HepG2 (cell line): ENCODE data around the gene SURF6. TPM values are rescaled to one million over a fixed set of nuclear protein-coding genes. Genes with fewer than 3 reads are reported as not detected.

Source experiments
- LCORL ChIP-seq, 2 experiments: fragments of 450-650 bp in 1 of 2; sonication (generic) in 1 of 2; formaldehyde crosslinking in 1 of 2; IDR thresholded peaks; 2 replicates each; pipeline versions ENCODE4 v1.5.0 to v1.6.1; 2017 to 2020; ENCODE audit warnings: antibody characterized with exemption in 1 of 2, missing genetic modification reagents in 1 of 2
- MAZ ChIP-seq, 2 experiments: sonication (generic) in 1 of 2; formaldehyde crosslinking in 1 of 2; IDR thresholded peaks; 2 replicates each; pipeline versions ENCODE4 v1.5.0 to v1.6.1; 2012 to 2020; ENCODE audit warnings: low read depth in 2 of 2, mild to moderate bottlenecking in 2 of 2, borderline replicate concordance in 1 of 2, improper control_type of control experiment in 1 of 2, low read length in 1 of 2, missing genetic modification reagents in 1 of 2, moderate library complexity in 1 of 2
- MED8 ChIP-seq: sonication (generic); formaldehyde crosslinking; IDR thresholded peaks from 2 replicates; pipeline ENCODE4 v1.8.1; 2023; ENCODE audit warnings: mild to moderate bottlenecking, missing genetic modification reagents; ENCODE audit not compliant: insufficient replicate concordance
- PATZ1 ChIP-seq: sonication (generic); formaldehyde crosslinking; IDR thresholded peaks from 2 replicates; pipeline ENCODE4 v1.4.0; 2020; ENCODE audit warnings: missing genetic modification reagents
- RARA ChIP-seq: IDR thresholded peaks from 2 replicates; pipeline ENCODE4 v1.6.1; 2016; ENCODE audit warnings: missing genetic modification reagents, missing compliant biosample characterization
- SALL2 ChIP-seq: sonication (generic); formaldehyde crosslinking; IDR thresholded peaks from 2 replicates; pipeline ENCODE4 v1.8.1; 2023; ENCODE audit warnings: mild to moderate bottlenecking, missing genetic modification reagents, inconsistent platforms
- SATB2 ChIP-seq: sonication (generic); formaldehyde crosslinking; IDR thresholded peaks from 2 replicates; pipeline ENCODE4 v1.5.0; 2020; ENCODE audit warnings: missing genetic modification reagents
- SP140L ChIP-seq: sonication (generic); formaldehyde crosslinking; IDR thresholded peaks from 2 replicates; pipeline ENCODE4 v1.4.0; 2020; ENCODE audit warnings: missing genetic modification reagents, borderline replicate concordance
- SRSF1 ChIP-seq: fragments of 200-400 bp; formaldehyde crosslinking; optimal IDR thresholded peaks from 2 replicates; pipeline ENCODE3; 2017; ENCODE audit warnings: mild to moderate bottlenecking, low read depth, low read length, moderate library complexity
- ZBTB1 ChIP-seq: sonication (generic); formaldehyde crosslinking; IDR thresholded peaks from 2 replicates; pipeline ENCODE4 v1.4.0; 2020; ENCODE audit warnings: missing genetic modification reagents, borderline replicate concordance
- ZBTB8A ChIP-seq: sonication (generic); formaldehyde crosslinking; IDR thresholded peaks from 2 replicates; pipeline ENCODE4 v1.4.0; 2020; ENCODE audit warnings: mild to moderate bottlenecking, low read depth, missing genetic modification reagents, borderline replicate concordance
- ZNF17 ChIP-seq: sonication (generic); formaldehyde crosslinking; IDR thresholded peaks from 2 replicates; pipeline ENCODE4 v1.5.0; 2020; ENCODE audit warnings: mild to moderate bottlenecking, missing genetic modification reagents
- ZNF205 ChIP-seq: IDR thresholded peaks from 2 replicates; pipeline ENCODE4 v1.6.1; 2018; ENCODE audit warnings: missing biosample characterization, missing genetic modification reagents
- ZNF274 ChIP-seq: sonication (generic); formaldehyde crosslinking; IDR thresholded peaks from 2 replicates; pipeline ENCODE4 v1.5.1; 2020; ENCODE audit warnings: mild to moderate bottlenecking, missing genetic modification reagents
- ZNF292 ChIP-seq: sonication (generic); formaldehyde crosslinking; IDR thresholded peaks from 2 replicates; pipeline ENCODE4 v1.8.1; 2022; ENCODE audit warnings: mild to moderate bottlenecking, low read depth, missing genetic modification reagents, borderline replicate concordance
- ZNF296 ChIP-seq: sonication (generic); formaldehyde crosslinking; conservative IDR thresholded peaks from 2 replicates; pipeline ENCODE4 v1.5.0; 2020; ENCODE audit warnings: mild to moderate bottlenecking, missing genetic modification reagents
- ZNF431 ChIP-seq: sonication (generic); formaldehyde crosslinking; IDR thresholded peaks from 2 replicates; pipeline ENCODE4 v1.9.0; 2022; ENCODE audit warnings: missing genetic modification reagents, low read depth, mild to moderate bottlenecking, borderline replicate concordance
- polyA plus RNA-seq, 8 experiments: library from polyadenylated mRNA; depleted of rRNA in 3 of 8; stranded (reverse) in 7 of 8; unstranded in 1 of 8; fragments of >200 nt; fragmentation: Illumina TruSeq in 4 of 8; extraction: Trizol in 4 of 8; gene quantifications; 2 replicates each; pipeline versions ENCODE4 v1.2.1 to v1.2.3, GENCODE V29; 2011 to 2016; ENCODE audit warnings: low read depth in 4 of 8, missing spikeins in 1 of 8, mixed read lengths in 1 of 8; ENCODE audit not compliant: insufficient read depth in 1 of 8
- total RNA-seq, 5 experiments: library from RNA; depleted of rRNA; stranded (reverse); fragments of >200 nt; fragmentation: Illumina TruSeq; extraction: Trizol; gene quantifications; 2 replicates each; pipeline ENCODE4 v1.2.3, GENCODE V29; 2016; ENCODE audit warnings: low read depth in 1 of 5
- TF ChIP-seq, protein P1 (sequence below): sonication (generic); formaldehyde crosslinking; IDR thresholded peaks from 2 replicates; pipeline ENCODE4 v1.4.0; 2020; ENCODE audit warnings: missing genetic modification reagents
- TF ChIP-seq, protein P2 (sequence below): sonication (generic); formaldehyde crosslinking; IDR thresholded peaks from 2 replicates; pipeline ENCODE4 v1.4.0; 2020; ENCODE audit warnings: missing genetic modification reagents, low read depth, mild to moderate bottlenecking, borderline replicate concordance
- TF ChIP-seq, protein P3 (sequence below), 2 experiments: sonication (generic) in 1 of 2; formaldehyde crosslinking in 1 of 2; IDR thresholded peaks; 2 replicates each; pipeline versions ENCODE4 v1.4.0 to v1.6.1; 2018 to 2020; ENCODE audit warnings: missing genetic modification reagents in 2 of 2, borderline replicate concordance in 1 of 2, low read depth in 1 of 2, mild to moderate bottlenecking in 1 of 2, missing biosample characterization in 1 of 2

Gene SURF6
- total and polyA plus RNA-seq, 2 of the 13 experiments (the other 11 are each of a cell fraction or from before 2014, with no cell fraction given) = 5.9 to 14.7 TPM

- TF ChIP-seq, protein P1, sequence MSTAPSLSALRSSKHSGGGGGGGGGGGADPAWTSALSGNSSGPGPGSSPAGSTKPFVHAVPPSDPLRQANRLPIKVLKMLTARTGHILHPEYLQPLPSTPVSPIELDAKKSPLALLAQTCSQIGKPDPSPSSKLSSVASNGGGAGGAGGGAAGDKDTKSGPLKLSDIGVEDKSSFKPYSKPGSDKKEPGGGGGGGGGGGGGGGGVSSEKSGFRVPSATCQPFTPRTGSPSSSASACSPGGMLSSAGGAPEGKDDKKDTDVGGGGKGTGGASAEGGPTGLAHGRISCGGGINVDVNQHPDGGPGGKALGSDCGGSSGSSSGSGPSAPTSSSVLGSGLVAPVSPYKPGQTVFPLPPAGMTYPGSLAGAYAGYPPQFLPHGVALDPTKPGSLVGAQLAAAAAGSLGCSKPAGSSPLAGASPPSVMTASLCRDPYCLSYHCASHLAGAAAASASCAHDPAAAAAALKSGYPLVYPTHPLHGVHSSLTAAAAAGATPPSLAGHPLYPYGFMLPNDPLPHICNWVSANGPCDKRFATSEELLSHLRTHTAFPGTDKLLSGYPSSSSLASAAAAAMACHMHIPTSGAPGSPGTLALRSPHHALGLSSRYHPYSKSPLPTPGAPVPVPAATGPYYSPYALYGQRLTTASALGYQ = no peak
- TF ChIP-seq MED8 (peak; percentile 43), ZNF431 (CRISPR knock-in tag) (0 out of 2 replicates have a peak, but pooled peaks have one; percentile 26), ZNF296 (CRISPR knock-in tag) (no peak), ZNF292 (CRISPR knock-in tag) (no peak), ZBTB8A (no peak), SATB2 (CRISPR knock-in tag) (no peak), ZNF274 (0 out of 2 replicates have a peak, but pooled peaks have one; percentile 43), RARA (CRISPR knock-in tag) (no peak), ZNF205 (CRISPR knock-in tag) (no peak), SALL2 (CRISPR knock-in tag) (peak; percentile 74), ZBTB1 (CRISPR knock-in tag) (no peak), SP140L (no peak), LCORL (IDR thresholded peaks at IDR 0.05) (no peak), LCORL (CRISPR knock-in tag; IDR thresholded peaks at IDR 0.05) (peak; percentile 47; the same call in 1 of the 2 replicates), PATZ1 (CRISPR knock-in tag) (0 out of 2 replicates have a peak, but pooled peaks have one; percentile 1), ZNF17 (no peak), MAZ (IDR thresholded peaks at IDR 0.05; ENCODE audit: borderline replicate concordance, low read depth, low read length) (no peak; the same call in 1 of the 2 replicates), MAZ (CRISPR knock-in tag; IDR thresholded peaks at IDR 0.05; ENCODE audit: low read depth) (no peak), SRSF1 (peak; percentile 61)
- TF ChIP-seq, protein P2, sequence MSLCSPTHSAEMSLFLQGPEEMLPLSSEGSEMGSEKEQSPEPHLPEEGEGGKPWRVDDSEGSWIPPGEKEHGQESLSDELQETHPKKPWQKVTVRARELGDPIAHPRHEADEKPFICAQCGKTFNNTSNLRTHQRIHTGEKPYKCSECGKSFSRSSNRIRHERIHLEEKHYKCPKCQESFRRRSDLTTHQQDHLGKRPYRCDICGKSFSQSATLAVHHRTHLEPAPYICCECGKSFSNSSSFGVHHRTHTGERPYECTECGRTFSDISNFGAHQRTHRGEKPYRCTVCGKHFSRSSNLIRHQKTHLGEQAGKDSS (CRISPR knock-in tag) = no peak
- TF ChIP-seq, protein P3, sequence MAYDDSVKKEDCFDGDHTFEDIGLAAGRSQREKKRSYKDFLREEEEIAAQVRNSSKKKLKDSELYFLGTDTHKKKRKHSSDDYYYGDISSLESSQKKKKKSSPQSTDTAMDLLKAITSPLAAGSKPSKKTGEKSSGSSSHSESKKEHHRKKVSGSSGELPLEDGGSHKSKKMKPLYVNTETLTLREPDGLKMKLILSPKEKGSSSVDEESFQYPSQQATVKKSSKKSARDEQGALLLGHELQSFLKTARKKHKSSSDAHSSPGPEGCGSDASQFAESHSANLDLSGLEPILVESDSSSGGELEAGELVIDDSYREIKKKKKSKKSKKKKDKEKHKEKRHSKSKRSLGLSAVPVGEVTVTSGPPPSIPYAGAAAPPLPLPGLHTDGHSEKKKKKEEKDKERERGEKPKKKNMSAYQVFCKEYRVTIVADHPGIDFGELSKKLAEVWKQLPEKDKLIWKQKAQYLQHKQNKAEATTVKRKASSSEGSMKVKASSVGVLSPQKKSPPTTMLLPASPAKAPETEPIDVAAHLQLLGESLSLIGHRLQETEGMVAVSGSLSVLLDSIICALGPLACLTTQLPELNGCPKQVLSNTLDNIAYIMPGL (CRISPR knock-in tag; IDR thresholded peaks at IDR 0.05; ENCODE audit: borderline replicate concordance in 1 of 2, low read depth in 1 of 2) = peak; percentile 38 to 47; a peak in 2 of 4 replicates
Observed at GRCh38 chr9:133356391-133357091, 20.6 kb upstream of the SURF6 start, which contains the start of the genes SURF1 and SURF2 (continued).
